ENCODE data around the gene ATP10B. TPM values are rescaled to one million over a fixed set of nuclear protein-coding genes. Genes with fewer than 3 reads are reported as not detected.

The ATP10B gene
- total RNA-seq, 4 donors from 2014 or later = 116 to 298 (median 150) TPM

- Histone ChIP-seq H3K4me1 (peaks cover 0 to 54% (median 20%) of the 10 kb centered on the region in 4 donors), H3K4me3 (no peak overlapping the region), H3K36me3 (no peaks in the 10 kb centered on the region), H3K9me3 (peaks cover 4 to 6% of the 10 kb centered on the region in 2 donors), H3K27ac (peak overlapping the region; percentile 68 to 76 (median 74)), H3K27me3 (no peaks in the 10 kb centered on the region)
- peak; percentile 69 for DNase-seq
- 23 to 33% methylated on average over 1 of the region's 1 CpG for WGBS, 2 donors (ENCODE audit: low coverage in 1 of 2)
- TF ChIP-seq POLR2AphosphoS5 (IDR thresholded peaks at IDR 0.05) (peak in 1 of 3 donors; percentile 65), EP300 (IDR thresholded peaks at IDR 0.05; ENCODE audit: low read depth) (no peak)
- in situ Hi-C loops (cut with MboI; ENCODE audit: low pct_ligation_motif_present in 1 of 4, low pct_unique_long_range_greater_than_20kb in 1 of 4, low sequenced_read_pairs in 3 of 4) = no loop called here
- intact Hi-C loops (cut with DNase I; ENCODE audit: low total_unique reads) = no loop called here
Measured at GRCh38 chr5:160699301-160699700, 152.7 kb downstream of the ATP10B start.

GRCh38 chr5:160697281-160697680 lies 154.7 kb downstream of the ATP10B start:
- H3K36me3 ChIP-seq = no peaks in the 10 kb centered on the region
- WGBS, 2 donors (ENCODE audit: low coverage in 1 of 2) = 75 to 80% methylated on average over 3 of the region's 3 CpGs
- H3K27ac ChIP-seq = peak overlapping the region; percentile 7 to 76 (median 70)
- in situ Hi-C loops (cut with MboI; ENCODE audit: low pct_ligation_motif_present in 1 of 4, low pct_unique_long_range_greater_than_20kb in 1 of 4, low sequenced_read_pairs in 3 of 4) (no loop called here), intact Hi-C loops (cut with DNase I; ENCODE audit: low total_unique reads) (no loop called here)
- TF ChIP-seq EP300 (IDR thresholded peaks at IDR 0.05; ENCODE audit: low read depth) (no peak), POLR2A (IDR thresholded peaks at IDR 0.05) (no peak), POLR2AphosphoS5 (IDR thresholded peaks at IDR 0.05) (no peak), CTCF (IDR thresholded peaks at IDR 0.05) (no peak)
- peaks cover 6 to 74% (median 33%) of the 10 kb centered on the region in 4 donors for H3K4me1 ChIP-seq
- DNase-seq = no peak
- no peaks in the 10 kb centered on the region for H3K9me3 ChIP-seq
- no peaks in the 10 kb centered on the region for H3K27me3 ChIP-seq
- H3K4me3 ChIP-seq = no peak overlapping the region

GRCh38 chr5:160694896-160695295 lies 157.1 kb downstream of the ATP10B start:
- 27 to 43% methylated on average over 2 of the region's 2 CpGs for WGBS, 2 donors (ENCODE audit: low coverage in 1 of 2)
- no peaks in the 10 kb centered on the region for H3K9me3 ChIP-seq
- intact Hi-C loops (cut with DNase I; ENCODE audit: low total_unique reads) (no loop called here), in situ Hi-C loops (cut with MboI; ENCODE audit: low pct_ligation_motif_present in 1 of 4, low pct_unique_long_range_greater_than_20kb in 1 of 4, low sequenced_read_pairs in 3 of 4) (no loop called here)
- no peaks in the 10 kb centered on the region for H3K27me3 ChIP-seq
- peak overlapping the region; percentile 74 to 92 (median 86) for H3K27ac ChIP-seq
- H3K4me3 ChIP-seq = no peak overlapping the region
- peaks cover 6 to 78% (median 39%) of the 10 kb centered on the region in 4 donors for H3K4me1 ChIP-seq
- H3K36me3 ChIP-seq = no peaks in the 10 kb centered on the region
- TF ChIP-seq EP300 (IDR thresholded peaks at IDR 0.05; ENCODE audit: low read depth) = no peak
- TF ChIP-seq POLR2A (IDR thresholded peaks at IDR 0.05) = no peak
- no peak for TF ChIP-seq CTCF (IDR thresholded peaks at IDR 0.05)
- no peak for TF ChIP-seq POLR2AphosphoS5 (IDR thresholded peaks at IDR 0.05)
- no peak for DNase-seq

GRCh38 chr5:160693831-160694465 lies 158.1 kb downstream of the ATP10B start:
- 46% methylated on average over 7 of the region's 7 CpGs; no CpG with 5 or more reads in 1 of the 2 donors for WGBS, 2 donors (ENCODE audit: low coverage in 1 of 2)
- H3K4me3 ChIP-seq = no peak overlapping the region
- no peaks in the 10 kb centered on the region for H3K27me3 ChIP-seq
- DNase-seq = no peak
- H3K36me3 ChIP-seq = no peaks in the 10 kb centered on the region
- peaks cover 6 to 71% (median 36%) of the 10 kb centered on the region in 4 donors for H3K4me1 ChIP-seq
- intact Hi-C loops (cut with DNase I; ENCODE audit: low total_unique reads) (no loop called here), in situ Hi-C loops (cut with MboI; ENCODE audit: low pct_ligation_motif_present in 1 of 4, low pct_unique_long_range_greater_than_20kb in 1 of 4, low sequenced_read_pairs in 3 of 4) (no loop called here)
- TF ChIP-seq CTCF (IDR thresholded peaks at IDR 0.05) (no peak), EP300 (IDR thresholded peaks at IDR 0.05; ENCODE audit: low read depth) (peak; percentile 49), POLR2AphosphoS5 (IDR thresholded peaks at IDR 0.05) (peak in 2 of 3 donors; percentile 28 to 52), POLR2A (IDR thresholded peaks at IDR 0.05) (no peak)
- H3K9me3 ChIP-seq = no peaks in the 10 kb centered on the region
- H3K27ac ChIP-seq = peak overlapping the region; percentile 74 to 92 (median 86)

Data from transverse colon (tissue), 4 donors.